Duodenal mucosa (tissue), 2 donors: ENCODE results near the gene DAPL1.

Experiments
- H3K27ac ChIP-seq: one replicate; pipeline ENCODE4 v1.7.0; 2013; ENCODE audit warnings: low read depth, low read length
- H3K27me3 ChIP-seq, 2 donors: one replicate each; pipeline ENCODE4 v1.7.0; 2013; ENCODE audit warnings: low read length in 2 of 2, control low read depth in 1 of 2; ENCODE audit not compliant: insufficient read depth in 2 of 2, control insufficient read depth in 1 of 2
- H3K36me3 ChIP-seq, 2 donors: one replicate each; pipeline ENCODE4 v1.7.0; 2013; ENCODE audit warnings: low read length in 2 of 2, control low read depth in 1 of 2; ENCODE audit not compliant: insufficient read depth in 2 of 2, control insufficient read depth in 1 of 2
- H3K4me1 ChIP-seq, 2 donors: one replicate each; pipeline ENCODE4 v1.7.0; 2013; ENCODE audit warnings: low read length in 2 of 2, control low read depth in 1 of 2; ENCODE audit not compliant: insufficient read depth in 2 of 2, control insufficient read depth in 1 of 2
- H3K4me3 ChIP-seq, 2 donors: one replicate each; pipeline ENCODE4 v1.7.0; 2013; ENCODE audit warnings: low read length in 2 of 2, low read depth in 1 of 2
- H3K9ac ChIP-seq, 2 donors: one replicate each; pipeline ENCODE4 v1.7.0; 2013; ENCODE audit warnings: low read length in 2 of 2, low read depth in 1 of 2
- H3K9me3 ChIP-seq, 2 donors: one replicate each; pipeline ENCODE4 v1.7.0; 2013; ENCODE audit warnings: low read length in 2 of 2, control low read depth in 1 of 2; ENCODE audit not compliant: control insufficient read depth in 1 of 2

DAPL1 gene

GRCh38 chr2:158756976-158757375 is 38.1 kb upstream of the DAPL1 start:
- H3K9ac ChIP-seq, result no peak overlapping the region
- no peaks in the 10 kb centered on the region for H3K36me3 ChIP-seq
- no peak overlapping the region for H3K4me3 ChIP-seq
- peaks cover 0 to 3% of the 10 kb centered on the region in 2 donors for H3K9me3 ChIP-seq
- H3K4me1 ChIP-seq, result peaks cover 4 to 6% of the 10 kb centered on the region in 2 donors
- no peak overlapping the region for H3K27ac ChIP-seq
- H3K27me3 ChIP-seq, result peaks cover 0 to 3% of the 10 kb centered on the region in 2 donors

GRCh38 chr2:158760887-158761286 is 34.2 kb upstream of the DAPL1 start:
- no peaks in the 10 kb centered on the region for H3K27me3 ChIP-seq
- H3K4me1 ChIP-seq, result no peaks in the 10 kb centered on the region
- peaks cover 0 to 3% of the 10 kb centered on the region in 2 donors for H3K9me3 ChIP-seq
- no peak overlapping the region for H3K4me3 ChIP-seq
- no peak overlapping the region for H3K9ac ChIP-seq
- no peak overlapping the region for H3K27ac ChIP-seq
- H3K36me3 ChIP-seq, result no peaks in the 10 kb centered on the region

GRCh38 chr2:158761621-158762020 is 33.5 kb upstream of the DAPL1 start:
- no peaks in the 10 kb centered on the region for H3K27me3 ChIP-seq
- no peak overlapping the region for H3K27ac ChIP-seq
- no peak overlapping the region for H3K9ac ChIP-seq
- no peaks in the 10 kb centered on the region for H3K36me3 ChIP-seq
- H3K4me1 ChIP-seq, result no peaks in the 10 kb centered on the region
- peaks cover 0 to 3% of the 10 kb centered on the region in 2 donors for H3K9me3 ChIP-seq
- H3K4me3 ChIP-seq, result no peak overlapping the region

- Histone ChIP-seq H3K4me3 (no peak overlapping the region), H3K4me1 (no peaks in the 10 kb centered on the region), H3K9me3 (peaks cover 0 to 3% of the 10 kb centered on the region in 2 donors), H3K27ac (no peak overlapping the region), H3K27me3 (no peaks in the 10 kb centered on the region), H3K9ac (no peak overlapping the region), H3K36me3 (no peaks in the 10 kb centered on the region)
These were observed 32.8 kb upstream of the DAPL1 start for GRCh38 chr2:158762336-158762735.

- Histone ChIP-seq H3K9ac (no peak overlapping the region), H3K36me3 (no peaks in the 10 kb centered on the region), H3K27ac (no peak overlapping the region), H3K9me3 (peaks cover 0 to 4% of the 10 kb centered on the region in 2 donors), H3K4me1 (no peaks in the 10 kb centered on the region), H3K27me3 (no peaks in the 10 kb centered on the region), H3K4me3 (no peak overlapping the region)
These were observed 28.6 kb upstream of the DAPL1 start for GRCh38 chr2:158766524-158766923.

- Histone ChIP-seq H3K9me3 (peaks cover 0 to 4% of the 10 kb centered on the region in 2 donors), H3K27me3 (no peaks in the 10 kb centered on the region), H3K4me3 (no peak overlapping the region), H3K4me1 (peaks cover 3 to 5% of the 10 kb centered on the region in 2 donors), H3K9ac (no peak overlapping the region), H3K27ac (no peak overlapping the region), H3K36me3 (no peaks in the 10 kb centered on the region)
These were observed 22.6 kb upstream of the DAPL1 start for GRCh38 chr2:158772306-158773078.

- no peak overlapping the region for H3K27ac ChIP-seq
- no peaks in the 10 kb centered on the region for H3K27me3 ChIP-seq
- H3K4me1 ChIP-seq, result peaks cover 5 to 7% of the 10 kb centered on the region in 2 donors
- H3K4me3 ChIP-seq, result no peak overlapping the region
- no peak overlapping the region for H3K9ac ChIP-seq
- no peaks in the 10 kb centered on the region for H3K9me3 ChIP-seq
- no peaks in the 10 kb centered on the region for H3K36me3 ChIP-seq
These were observed 22.0 kb upstream of the DAPL1 start for GRCh38 chr2:158773121-158773520.

- peaks cover 5 to 9% of the 10 kb centered on the region in 2 donors for H3K4me1 ChIP-seq
- H3K36me3 ChIP-seq, result no peaks in the 10 kb centered on the region
- H3K4me3 ChIP-seq, result no peak overlapping the region
- no peak overlapping the region for H3K27ac ChIP-seq
- H3K9ac ChIP-seq, result no peak overlapping the region
- H3K9me3 ChIP-seq, result no peaks in the 10 kb centered on the region
- no peaks in the 10 kb centered on the region for H3K27me3 ChIP-seq
These were observed 20.4 kb upstream of the DAPL1 start for GRCh38 chr2:158774681-158775080.

GRCh38 chr2:158775273-158776027 is 19.7 kb upstream of the DAPL1 start:
- Histone ChIP-seq H3K27ac (no peak overlapping the region), H3K4me1 (peaks cover 5 to 9% of the 10 kb centered on the region in 2 donors), H3K4me3 (no peak overlapping the region), H3K36me3 (no peaks in the 10 kb centered on the region), H3K27me3 (no peaks in the 10 kb centered on the region), H3K9me3 (no peaks in the 10 kb centered on the region), H3K9ac (no peak overlapping the region)

- Histone ChIP-seq H3K4me1 (peaks cover 5 to 9% of the 10 kb centered on the region in 2 donors), H3K27me3 (no peaks in the 10 kb centered on the region), H3K4me3 (no peak overlapping the region), H3K9me3 (no peaks in the 10 kb centered on the region), H3K36me3 (no peaks in the 10 kb centered on the region), H3K9ac (no peak overlapping the region), H3K27ac (no peak overlapping the region)
These were observed 18.9 kb upstream of the DAPL1 start for GRCh38 chr2:158776231-158776630.
